ENCODE measurements around the gene SDSL. TPM values are rescaled to one million over a fixed set of nuclear protein-coding genes. Genes with fewer than 3 reads are reported as not detected.

Gene SDSL
- total RNA-seq, 4 donors from 2014 or later, result 0.91 to 1.4 (median 0.98) TPM; not detected in 1

DNA sequence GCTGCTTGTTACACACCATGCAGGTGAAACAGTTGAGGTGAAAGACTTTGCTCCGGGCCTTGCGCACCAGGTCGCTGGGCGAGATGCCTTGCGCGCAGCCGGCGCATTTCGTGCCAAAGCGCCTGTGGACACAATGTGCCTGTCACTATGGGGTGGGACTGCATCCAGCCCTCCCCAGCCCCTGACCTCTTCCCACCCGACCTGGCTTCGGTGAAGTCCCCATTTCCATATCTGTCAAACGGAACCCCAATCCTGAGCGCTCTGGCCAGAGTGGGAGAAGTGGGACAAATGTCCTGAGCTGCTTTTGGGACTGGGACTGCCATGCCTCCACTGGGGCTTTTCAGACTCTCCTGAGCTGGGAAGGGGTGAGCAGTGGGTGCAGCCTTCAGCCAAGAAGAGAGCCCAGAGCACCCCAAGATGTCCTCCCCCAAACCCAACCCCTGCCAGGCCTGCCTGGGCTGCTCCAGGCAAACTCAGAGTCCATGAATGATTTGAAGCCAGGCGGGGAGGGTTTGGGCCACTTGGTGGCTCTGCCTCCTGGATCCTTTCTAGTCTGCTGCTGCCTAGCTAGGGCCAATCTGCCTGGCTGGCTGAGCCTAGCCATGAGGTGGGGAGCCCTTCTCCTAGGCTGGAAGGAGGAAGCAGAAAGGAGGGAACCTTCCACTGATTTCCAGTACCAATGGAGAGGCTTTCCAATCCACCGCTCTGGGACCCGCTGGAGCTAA lies 47.2 kb downstream of the SDSL start:
- in situ Hi-C loops (cut with MboI; ENCODE audit: low sequenced_read_pairs in 4 of 4), result loop anchor here (25.0 kb wide), 1 partner anchor 443 kb away; no protein-coding TSS in a partner anchor
- peaks cover 12 to 13% of the 10 kb centered on the region in 2 donors for H3K4me1 ChIP-seq
- TF ChIP-seq, protein P1, sequence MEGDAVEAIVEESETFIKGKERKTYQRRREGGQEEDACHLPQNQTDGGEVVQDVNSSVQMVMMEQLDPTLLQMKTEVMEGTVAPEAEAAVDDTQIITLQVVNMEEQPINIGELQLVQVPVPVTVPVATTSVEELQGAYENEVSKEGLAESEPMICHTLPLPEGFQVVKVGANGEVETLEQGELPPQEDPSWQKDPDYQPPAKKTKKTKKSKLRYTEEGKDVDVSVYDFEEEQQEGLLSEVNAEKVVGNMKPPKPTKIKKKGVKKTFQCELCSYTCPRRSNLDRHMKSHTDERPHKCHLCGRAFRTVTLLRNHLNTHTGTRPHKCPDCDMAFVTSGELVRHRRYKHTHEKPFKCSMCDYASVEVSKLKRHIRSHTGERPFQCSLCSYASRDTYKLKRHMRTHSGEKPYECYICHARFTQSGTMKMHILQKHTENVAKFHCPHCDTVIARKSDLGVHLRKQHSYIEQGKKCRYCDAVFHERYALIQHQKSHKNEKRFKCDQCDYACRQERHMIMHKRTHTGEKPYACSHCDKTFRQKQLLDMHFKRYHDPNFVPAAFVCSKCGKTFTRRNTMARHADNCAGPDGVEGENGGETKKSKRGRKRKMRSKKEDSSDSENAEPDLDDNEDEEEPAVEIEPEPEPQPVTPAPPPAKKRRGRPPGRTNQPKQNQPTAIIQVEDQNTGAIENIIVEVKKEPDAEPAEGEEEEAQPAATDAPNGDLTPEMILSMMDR (IDR thresholded peaks at IDR 0.05 in 4 of 5, conservative IDR thresholded peaks at IDR 0.05 in 1 of 5), result no peak
- TF ChIP-seq POLR2A (IDR thresholded peaks at IDR 0.05), result no peak
- H3K36me3 ChIP-seq, result no peaks in the 10 kb centered on the region
- peaks cover 85 to 97% (median 92%) of the 10 kb centered on the region in 3 donors for H3K27me3 ChIP-seq
- H3K27ac ChIP-seq, result no peak overlapping the region
- intact Hi-C loops (cut with DNase I; ENCODE audit: low total_unique reads), result no loop called here
- no peaks in the 10 kb centered on the region for H3K9me3 ChIP-seq
- DNase-seq (no peak), ATAC-seq (no peak)
- H3K4me3 ChIP-seq, result no peak overlapping the region

DNA sequence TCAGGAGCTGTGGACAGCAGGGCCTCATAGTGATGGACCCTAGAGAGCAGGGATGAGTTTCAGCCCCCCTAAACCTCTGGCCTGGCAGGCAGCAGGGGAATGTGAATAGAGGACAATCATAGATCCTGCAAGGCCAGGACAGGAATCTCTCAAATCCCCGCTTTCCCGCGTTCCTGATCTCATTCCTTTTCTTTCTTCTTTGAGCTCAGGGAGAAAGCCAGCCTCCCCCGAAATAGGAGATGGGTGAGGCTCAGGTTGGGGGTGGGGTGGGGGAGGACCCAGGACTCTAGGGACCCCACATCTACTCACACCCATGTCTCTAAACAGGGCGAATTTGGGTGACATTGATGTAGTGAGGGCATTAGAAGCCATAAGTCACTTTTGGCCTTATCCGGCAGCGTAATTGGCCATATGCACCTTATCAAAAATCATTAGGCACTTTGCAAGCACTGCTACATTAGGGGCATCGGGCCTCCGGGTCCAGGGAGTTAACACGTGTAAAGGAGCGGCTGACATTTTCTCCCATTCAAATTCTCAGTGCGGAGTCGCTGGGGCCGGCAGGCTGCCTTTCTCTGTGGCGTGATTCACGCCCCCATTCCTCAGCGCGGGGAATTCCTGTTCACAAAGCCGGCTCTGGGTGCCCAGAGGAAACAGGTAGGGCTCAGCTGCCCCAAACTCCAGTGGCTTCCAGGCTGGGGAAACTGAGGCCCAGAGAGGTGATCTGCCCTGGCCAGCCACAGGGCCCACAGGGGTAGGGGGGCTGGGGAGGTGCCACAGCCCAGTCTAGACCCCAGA lies 48.0 kb downstream of the SDSL start:
- Histone ChIP-seq H3K27ac (no peak overlapping the region), H3K4me1 (peaks cover 5 to 7% of the 10 kb centered on the region in 2 donors), H3K36me3 (no peaks in the 10 kb centered on the region), H3K4me3 (no peak overlapping the region), H3K27me3 (peaks cover 85 to 97% (median 92%) of the 10 kb centered on the region in 3 donors), H3K9me3 (no peaks in the 10 kb centered on the region)
- no peak for DNase-seq
- no peak for ATAC-seq
- no peak for TF ChIP-seq POLR2A (IDR thresholded peaks at IDR 0.05)
- TF ChIP-seq, protein P1 (IDR thresholded peaks at IDR 0.05 in 4 of 5, conservative IDR thresholded peaks at IDR 0.05 in 1 of 5), result no peak
- in situ Hi-C loops (cut with MboI; ENCODE audit: low sequenced_read_pairs in 4 of 4), result loop anchor here (25.0 kb wide), 1 partner anchor 442 kb away; no protein-coding TSS in a partner anchor
- intact Hi-C loops (cut with DNase I; ENCODE audit: low total_unique reads), result no loop called here

DNA sequence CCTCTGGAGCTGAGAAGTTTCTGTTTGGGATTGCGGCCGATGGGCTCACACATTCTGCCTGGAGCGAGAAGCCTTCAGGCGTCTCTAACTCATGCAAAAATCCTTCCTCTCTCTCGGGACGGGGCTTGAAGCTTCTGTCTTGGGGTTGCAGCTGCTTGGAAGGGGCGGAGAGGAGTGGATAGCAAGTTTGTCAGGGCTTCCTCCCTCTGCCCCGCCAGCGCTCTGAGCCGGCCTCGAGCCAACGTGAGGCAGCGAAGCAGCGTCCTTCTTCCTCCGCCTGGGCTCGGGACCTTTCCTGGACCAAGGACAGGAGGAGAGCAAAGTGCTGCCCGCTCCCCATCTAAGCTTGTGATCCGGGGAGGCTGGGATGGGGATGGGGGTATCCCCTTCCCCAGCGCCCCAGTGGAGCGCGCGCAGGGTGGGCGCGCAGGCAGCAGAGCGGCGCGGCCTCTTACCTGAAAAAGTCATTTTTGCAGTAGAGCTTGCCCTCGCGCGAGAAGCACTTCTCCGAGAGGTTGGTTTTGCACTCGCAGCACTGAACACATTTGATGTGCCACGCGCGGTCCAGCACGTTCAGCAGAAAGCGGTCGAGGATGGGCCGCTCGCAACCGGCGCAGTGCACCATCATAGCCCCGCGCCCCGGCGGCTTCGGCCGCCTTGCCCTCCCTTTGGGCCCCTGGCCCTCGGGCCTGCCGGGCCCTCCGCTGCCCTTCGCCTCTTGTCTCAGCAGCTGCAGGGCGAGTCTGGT lies 48.9 kb downstream of the SDSL start:
- TF ChIP-seq POLR2A (IDR thresholded peaks at IDR 0.05), result no peak
- TF ChIP-seq, protein P1 (IDR thresholded peaks at IDR 0.05 in 4 of 5, conservative IDR thresholded peaks at IDR 0.05 in 1 of 5), result no peak
- no peak for ATAC-seq
- in situ Hi-C loops (cut with MboI; ENCODE audit: low sequenced_read_pairs in 4 of 4), result loop anchor here (25.0 kb wide), 1 partner anchor 441 kb away; no protein-coding TSS in a partner anchor

DNA sequence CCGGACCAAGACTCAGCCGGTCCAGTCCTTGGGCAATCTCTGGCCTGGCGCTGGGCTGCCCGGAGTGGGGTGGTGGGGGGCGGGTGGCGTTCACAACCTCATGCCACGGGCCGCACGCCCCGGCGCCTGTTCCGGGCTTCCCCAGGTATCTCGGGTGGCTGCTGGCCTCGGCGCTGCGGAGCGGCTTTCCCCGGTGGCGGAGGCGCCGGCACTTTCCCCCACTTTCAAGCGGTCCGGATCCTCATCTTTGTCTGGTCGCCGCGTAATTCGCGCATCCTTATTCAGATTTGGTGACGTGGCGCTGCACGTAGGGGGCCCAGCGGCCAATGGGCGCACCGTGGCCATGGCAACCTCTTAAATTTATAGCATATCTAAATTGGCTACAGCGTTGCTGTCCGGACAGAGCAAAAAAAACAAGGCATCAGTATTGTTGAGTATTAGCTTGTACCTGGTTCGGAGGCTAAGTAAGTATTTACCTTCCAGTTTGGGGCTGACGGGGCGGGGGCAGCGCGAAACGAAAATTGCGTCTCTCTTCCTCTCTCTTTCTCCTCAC lies 49.5 kb downstream of the SDSL start, which contains the start of gene LHX5:
Gene LHX5 (minus strand): TSS at position 253 of the 553 bp plus-strand sequence. CDS start 373 bp downstream, outside the sequence.
- no peaks in the 10 kb centered on the region for H3K36me3 ChIP-seq
- no peak for ATAC-seq
- in situ Hi-C loops (cut with MboI; ENCODE audit: low sequenced_read_pairs in 4 of 4) (loop anchor here (25.0 kb wide), 1 partner anchor 441 kb away; no protein-coding TSS in a partner anchor), intact Hi-C loops (cut with DNase I; ENCODE audit: low total_unique reads) (no loop called here)
- H3K27me3 ChIP-seq, result peaks cover 79 to 96% (median 92%) of the 10 kb centered on the region in 3 donors
- no peaks in the 10 kb centered on the region for H3K9me3 ChIP-seq
- TF ChIP-seq, protein P1 (IDR thresholded peaks at IDR 0.05 in 4 of 5, conservative IDR thresholded peaks at IDR 0.05 in 1 of 5), result no peak
- no peak for TF ChIP-seq POLR2A (IDR thresholded peaks at IDR 0.05)
- H3K27ac ChIP-seq, result no peak within 1 kb of the TSS
- H3K4me1 ChIP-seq, result peaks cover 3 to 5% of the 10 kb centered on the region in 2 donors
- H3K4me3 ChIP-seq, result no peak within 1 kb of the TSS
- DNase-seq, result no peak

More for the DNA sequence above, 48.9 kb downstream of the SDSL start:
- Histone ChIP-seq H3K9me3 (no peaks in the 10 kb centered on the region), H3K27ac (no peak overlapping the region), H3K4me1 (peaks cover 3 to 5% of the 10 kb centered on the region in 2 donors), H3K4me3 (no peak overlapping the region), H3K36me3 (no peaks in the 10 kb centered on the region), H3K27me3 (peaks cover 84 to 97% (median 92%) of the 10 kb centered on the region in 3 donors)
- intact Hi-C loops (cut with DNase I; ENCODE audit: low total_unique reads), result no loop called here
- no peak for DNase-seq

All from gastrocnemius medialis (tissue), 4 donors.